HepG2 (cell line): ENCODE results near the gene UNG. TPM values are rescaled to one million over a fixed set of nuclear protein-coding genes. Genes with fewer than 3 reads are reported as not detected.

Experiments used
- ELF1 ChIP-seq: sonication (generic); formaldehyde crosslinking; IDR thresholded peaks from 2 replicates; pipeline ENCODE4 v1.4.0; 2020; ENCODE audit warnings: missing genetic modification reagents
- JDP2 ChIP-seq: sonication (generic); formaldehyde crosslinking; IDR thresholded peaks from 2 replicates; pipeline ENCODE4 v1.8.1; 2022; ENCODE audit warnings: missing genetic modification reagents, borderline replicate concordance
- MIER3 ChIP-seq: IDR thresholded peaks from 2 replicates; pipeline ENCODE4 v1.6.1; 2016; ENCODE audit warnings: missing compliant biosample characterization, borderline replicate concordance
- NRL ChIP-seq: sonication (generic); formaldehyde crosslinking; IDR thresholded peaks from 2 replicates; pipeline ENCODE4 v1.5.0; 2020; ENCODE audit warnings: missing genetic modification reagents, mild to moderate bottlenecking, moderate library complexity, borderline replicate concordance
- ZNF205 ChIP-seq: IDR thresholded peaks from 2 replicates; pipeline ENCODE4 v1.6.1; 2018; ENCODE audit warnings: missing biosample characterization, missing genetic modification reagents
- ZNF343 ChIP-seq: sonication (generic); formaldehyde crosslinking; IDR thresholded peaks from 2 replicates; pipeline ENCODE4 v1.4.0; 2020; ENCODE audit warnings: mild to moderate bottlenecking, missing genetic modification reagents
- polyA plus RNA-seq, 8 experiments: library from polyadenylated mRNA; depleted of rRNA in 3 of 8; stranded (reverse) in 7 of 8; unstranded in 1 of 8; fragments of >200 nt; fragmentation: Illumina TruSeq in 4 of 8; extraction: Trizol in 4 of 8; gene quantifications; 2 replicates each; pipeline versions ENCODE4 v1.2.1 to v1.2.3, GENCODE V29; 2011 to 2016; ENCODE audit warnings: low read depth in 4 of 8, missing spikeins in 1 of 8, mixed read lengths in 1 of 8; ENCODE audit not compliant: insufficient read depth in 1 of 8
- total RNA-seq, 5 experiments: library from RNA; depleted of rRNA; stranded (reverse); fragments of >200 nt; fragmentation: Illumina TruSeq; extraction: Trizol; gene quantifications; 2 replicates each; pipeline ENCODE4 v1.2.3, GENCODE V29; 2016; ENCODE audit warnings: low read depth in 1 of 5
- TF ChIP-seq, protein P1 (sequence below): sonication (generic); formaldehyde crosslinking; IDR thresholded peaks from 2 replicates; pipeline ENCODE4 v1.4.0; 2020; ENCODE audit warnings: mild to moderate bottlenecking, missing genetic modification reagents
- TF ChIP-seq, protein P2 (sequence below): sonication (generic); formaldehyde crosslinking; IDR thresholded peaks from 2 replicates; pipeline ENCODE4 v1.5.0; 2020; ENCODE audit warnings: mild to moderate bottlenecking, missing genetic modification reagents, borderline replicate concordance
- TF ChIP-seq, protein P3 (sequence below): IDR thresholded peaks from 2 replicates; pipeline ENCODE4 v1.6.1; 2012; ENCODE audit warnings: inconsistent platforms
- TF ChIP-seq, protein P4 (sequence below): sonication (generic); formaldehyde crosslinking; IDR thresholded peaks from 2 replicates; pipeline ENCODE4 v1.5.1; 2020; ENCODE audit warnings: mild to moderate bottlenecking, missing genetic modification reagents, moderate library complexity

The UNG gene
- total and polyA plus RNA-seq, 2 of the 13 experiments (the other 11 are each of a cell fraction or from before 2014, with no cell fraction given): 23.3 to 114 TPM

DNA sequence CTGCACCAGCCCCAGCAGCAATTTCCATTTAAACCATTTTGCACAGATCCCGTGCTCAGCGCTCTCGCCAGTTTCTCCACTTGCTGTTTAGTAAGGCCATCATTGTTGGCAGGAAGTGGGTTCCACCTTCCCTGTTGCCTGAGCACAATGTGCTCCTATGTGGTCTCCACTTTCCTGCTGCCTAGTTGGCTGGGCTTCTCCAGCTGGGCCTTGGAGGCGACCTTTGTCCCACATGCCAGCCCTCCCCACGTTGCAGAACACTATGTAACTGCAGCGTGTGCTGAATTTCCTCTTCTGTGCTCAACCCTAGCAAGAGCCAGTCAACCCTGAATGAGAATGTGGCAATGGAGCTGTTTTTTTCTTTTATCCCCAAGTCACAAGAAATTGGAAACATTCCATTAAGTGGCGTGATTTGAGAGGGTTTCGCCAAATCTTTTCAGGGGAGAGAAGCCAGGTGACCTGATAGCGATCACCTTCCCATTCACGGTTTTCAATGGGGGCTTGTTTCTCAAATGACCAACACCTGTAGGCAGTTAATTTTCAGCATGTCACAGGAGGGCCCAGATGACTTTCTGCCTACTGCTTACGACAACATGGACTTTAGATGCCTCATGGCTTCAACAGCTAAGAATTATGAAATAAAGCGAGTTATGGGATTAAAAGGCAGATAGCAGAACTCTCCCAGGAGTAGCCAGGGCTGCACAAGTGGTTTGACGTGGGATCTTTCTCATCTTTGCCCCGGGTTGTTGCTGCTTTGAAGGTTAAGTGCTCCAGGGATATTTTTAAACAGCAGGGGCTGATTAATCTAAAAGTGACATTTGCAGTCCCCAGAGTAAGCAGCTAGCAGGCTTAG, 18.6 kb downstream of the UNG start, which contains the start of gene ACACB (continued):
- TF ChIP-seq, protein P1, sequence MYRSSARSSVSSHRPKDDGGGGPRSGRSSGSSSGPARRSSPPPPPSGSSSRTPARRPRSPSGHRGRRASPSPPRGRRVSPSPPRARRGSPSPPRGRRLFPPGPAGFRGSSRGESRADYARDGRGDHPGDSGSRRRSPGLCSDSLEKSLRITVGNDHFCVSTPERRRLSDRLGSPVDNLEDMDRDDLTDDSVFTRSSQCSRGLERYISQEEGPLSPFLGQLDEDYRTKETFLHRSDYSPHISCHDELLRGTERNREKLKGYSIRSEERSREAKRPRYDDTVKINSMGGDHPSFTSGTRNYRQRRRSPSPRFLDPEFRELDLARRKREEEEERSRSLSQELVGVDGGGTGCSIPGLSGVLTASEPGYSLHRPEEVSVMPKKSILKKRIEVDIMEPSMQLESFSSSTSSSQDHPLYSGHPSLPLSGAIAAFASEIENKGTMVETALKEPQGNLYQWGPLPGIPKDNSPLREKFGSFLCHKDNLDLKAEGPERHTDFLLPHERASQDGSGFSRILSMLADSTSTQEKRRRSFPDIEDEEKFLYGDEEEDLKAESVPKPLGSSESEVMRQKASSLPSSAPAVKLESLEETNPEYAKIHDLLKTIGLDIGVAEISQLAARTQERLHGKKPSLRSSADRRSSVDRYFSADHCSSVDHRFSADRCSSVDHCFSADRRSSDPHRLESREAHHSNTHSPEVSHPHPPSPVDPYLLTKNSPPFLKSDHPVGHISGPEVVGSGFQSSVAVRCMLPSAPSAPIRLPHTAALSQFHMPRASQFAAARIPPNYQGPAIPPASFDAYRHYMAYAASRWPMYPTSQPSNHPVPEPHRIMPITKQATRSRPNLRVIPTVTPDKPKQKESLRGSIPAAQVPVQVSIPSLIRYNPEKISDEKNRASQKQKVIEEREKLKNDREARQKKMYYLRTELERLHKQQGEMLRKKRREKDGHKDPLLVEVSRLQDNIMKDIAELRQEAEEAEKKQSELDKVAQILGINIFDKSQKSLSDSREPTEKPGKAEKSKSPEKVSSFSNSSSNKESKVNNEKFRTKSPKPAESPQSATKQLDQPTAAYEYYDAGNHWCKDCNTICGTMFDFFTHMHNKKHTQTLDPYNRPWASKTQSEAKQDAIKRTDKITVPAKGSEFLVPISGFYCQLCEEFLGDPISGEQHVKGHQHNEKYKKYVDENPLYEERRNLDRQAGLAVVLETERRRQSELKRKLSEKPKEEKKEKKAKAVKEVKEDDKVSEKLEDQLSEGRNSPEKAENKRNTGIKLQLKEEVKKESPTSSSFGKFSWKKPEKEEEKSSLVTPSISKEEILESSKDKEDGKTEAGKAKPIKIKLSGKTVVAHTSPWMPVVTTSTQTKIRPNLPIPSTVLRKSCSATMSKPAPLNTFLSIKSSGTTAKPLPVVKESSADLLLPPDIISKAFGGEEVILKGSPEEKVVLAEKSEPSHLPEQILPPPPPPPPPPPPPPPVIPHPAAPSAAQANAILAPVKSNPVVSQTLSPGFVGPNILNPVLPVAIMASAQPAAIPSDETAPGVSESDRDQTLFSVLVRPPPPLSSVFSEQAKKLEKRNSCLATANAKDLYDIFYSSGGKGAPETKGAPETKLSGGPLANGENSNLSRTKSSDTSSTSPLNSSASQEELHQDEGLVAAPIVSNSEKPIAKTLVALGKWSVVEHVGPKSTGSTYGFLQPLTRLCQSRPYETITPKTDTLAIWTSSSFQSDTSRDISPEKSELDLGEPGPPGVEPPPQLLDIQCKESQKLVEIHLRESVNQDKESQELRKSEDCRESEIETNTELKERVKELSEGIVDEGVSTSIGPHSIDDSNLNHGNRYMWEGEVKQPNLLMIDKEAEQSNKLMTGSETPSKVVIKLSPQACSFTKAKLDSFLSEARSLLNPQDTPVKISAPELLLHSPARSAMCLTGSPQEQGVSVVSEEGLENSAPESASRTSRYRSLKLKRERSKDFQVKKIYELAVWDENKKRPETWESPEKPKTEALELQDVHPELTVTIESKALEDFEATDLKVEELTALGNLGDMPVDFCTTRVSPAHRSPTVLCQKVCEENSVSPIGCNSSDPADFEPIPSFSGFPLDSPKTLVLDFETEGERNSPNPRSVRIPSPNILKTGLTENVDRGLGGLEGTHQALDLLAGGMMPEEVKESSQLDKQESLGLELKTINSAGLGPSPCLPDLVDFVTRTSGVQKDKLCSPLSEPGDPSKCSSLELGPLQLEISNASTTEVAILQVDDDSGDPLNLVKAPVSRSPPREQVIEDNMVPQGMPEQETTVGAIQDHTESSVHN (CRISPR knock-in tag): no peak; the same call in 1 of the 2 replicates
- TF ChIP-seq JDP2 (CRISPR knock-in tag): no peak
- TF ChIP-seq, protein P2, sequence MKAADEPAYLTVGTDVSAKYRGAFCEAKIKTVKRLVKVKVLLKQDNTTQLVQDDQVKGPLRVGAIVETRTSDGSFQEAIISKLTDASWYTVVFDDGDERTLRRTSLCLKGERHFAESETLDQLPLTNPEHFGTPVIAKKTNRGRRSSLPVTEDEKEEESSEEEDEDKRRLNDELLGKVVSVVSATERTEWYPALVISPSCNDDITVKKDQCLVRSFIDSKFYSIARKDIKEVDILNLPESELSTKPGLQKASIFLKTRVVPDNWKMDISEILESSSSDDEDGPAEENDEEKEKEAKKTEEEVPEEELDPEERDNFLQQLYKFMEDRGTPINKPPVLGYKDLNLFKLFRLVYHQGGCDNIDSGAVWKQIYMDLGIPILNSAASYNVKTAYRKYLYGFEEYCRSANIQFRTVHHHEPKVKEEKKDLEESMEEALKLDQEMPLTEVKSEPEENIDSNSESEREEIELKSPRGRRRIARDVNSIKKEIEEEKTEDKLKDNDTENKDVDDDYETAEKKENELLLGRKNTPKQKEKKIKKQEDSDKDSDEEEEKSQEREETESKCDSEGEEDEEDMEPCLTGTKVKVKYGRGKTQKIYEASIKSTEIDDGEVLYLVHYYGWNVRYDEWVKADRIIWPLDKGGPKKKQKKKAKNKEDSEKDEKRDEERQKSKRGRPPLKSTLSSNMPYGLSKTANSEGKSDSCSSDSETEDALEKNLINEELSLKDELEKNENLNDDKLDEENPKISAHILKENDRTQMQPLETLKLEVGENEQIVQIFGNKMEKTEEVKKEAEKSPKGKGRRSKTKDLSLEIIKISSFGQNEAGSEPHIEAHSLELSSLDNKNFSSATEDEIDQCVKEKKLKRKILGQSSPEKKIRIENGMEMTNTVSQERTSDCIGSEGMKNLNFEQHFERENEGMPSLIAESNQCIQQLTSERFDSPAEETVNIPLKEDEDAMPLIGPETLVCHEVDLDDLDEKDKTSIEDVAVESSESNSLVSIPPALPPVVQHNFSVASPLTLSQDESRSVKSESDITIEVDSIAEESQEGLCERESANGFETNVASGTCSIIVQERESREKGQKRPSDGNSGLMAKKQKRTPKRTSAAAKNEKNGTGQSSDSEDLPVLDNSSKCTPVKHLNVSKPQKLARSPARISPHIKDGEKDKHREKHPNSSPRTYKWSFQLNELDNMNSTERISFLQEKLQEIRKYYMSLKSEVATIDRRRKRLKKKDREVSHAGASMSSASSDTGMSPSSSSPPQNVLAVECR (CRISPR knock-in tag): peak; percentile 83; the same call in 1 of the 2 replicates
- TF ChIP-seq ZNF343: no peak
- TF ChIP-seq, protein P3, sequence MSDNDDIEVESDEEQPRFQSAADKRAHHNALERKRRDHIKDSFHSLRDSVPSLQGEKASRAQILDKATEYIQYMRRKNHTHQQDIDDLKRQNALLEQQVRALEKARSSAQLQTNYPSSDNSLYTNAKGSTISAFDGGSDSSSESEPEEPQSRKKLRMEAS: peak; percentile 92
- peak; percentile 64; the same call in 1 of the 2 replicates for TF ChIP-seq NRL (CRISPR knock-in tag)
- TF ChIP-seq, protein P4, sequence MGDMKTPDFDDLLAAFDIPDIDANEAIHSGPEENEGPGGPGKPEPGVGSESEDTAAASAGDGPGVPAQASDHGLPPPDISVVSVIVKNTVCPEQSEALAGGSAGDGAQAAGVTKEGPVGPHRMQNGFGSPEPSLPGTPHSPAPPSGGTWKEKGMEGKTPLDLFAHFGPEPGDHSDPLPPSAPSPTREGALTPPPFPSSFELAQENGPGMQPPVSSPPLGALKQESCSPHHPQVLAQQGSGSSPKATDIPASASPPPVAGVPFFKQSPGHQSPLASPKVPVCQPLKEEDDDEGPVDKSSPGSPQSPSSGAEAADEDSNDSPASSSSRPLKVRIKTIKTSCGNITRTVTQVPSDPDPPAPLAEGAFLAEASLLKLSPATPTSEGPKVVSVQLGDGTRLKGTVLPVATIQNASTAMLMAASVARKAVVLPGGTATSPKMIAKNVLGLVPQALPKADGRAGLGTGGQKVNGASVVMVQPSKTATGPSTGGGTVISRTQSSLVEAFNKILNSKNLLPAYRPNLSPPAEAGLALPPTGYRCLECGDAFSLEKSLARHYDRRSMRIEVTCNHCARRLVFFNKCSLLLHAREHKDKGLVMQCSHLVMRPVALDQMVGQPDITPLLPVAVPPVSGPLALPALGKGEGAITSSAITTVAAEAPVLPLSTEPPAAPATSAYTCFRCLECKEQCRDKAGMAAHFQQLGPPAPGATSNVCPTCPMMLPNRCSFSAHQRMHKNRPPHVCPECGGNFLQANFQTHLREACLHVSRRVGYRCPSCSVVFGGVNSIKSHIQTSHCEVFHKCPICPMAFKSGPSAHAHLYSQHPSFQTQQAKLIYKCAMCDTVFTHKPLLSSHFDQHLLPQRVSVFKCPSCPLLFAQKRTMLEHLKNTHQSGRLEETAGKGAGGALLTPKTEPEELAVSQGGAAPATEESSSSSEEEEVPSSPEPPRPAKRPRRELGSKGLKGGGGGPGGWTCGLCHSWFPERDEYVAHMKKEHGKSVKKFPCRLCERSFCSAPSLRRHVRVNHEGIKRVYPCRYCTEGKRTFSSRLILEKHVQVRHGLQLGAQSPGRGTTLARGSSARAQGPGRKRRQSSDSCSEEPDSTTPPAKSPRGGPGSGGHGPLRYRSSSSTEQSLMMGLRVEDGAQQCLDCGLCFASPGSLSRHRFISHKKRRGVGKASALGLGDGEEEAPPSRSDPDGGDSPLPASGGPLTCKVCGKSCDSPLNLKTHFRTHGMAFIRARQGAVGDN: peak; percentile 85
- peak; percentile 77 for TF ChIP-seq ELF1
- TF ChIP-seq MIER3 (CRISPR knock-in tag): no peak
- no peak for TF ChIP-seq ZNF205 (CRISPR knock-in tag)
